ENCODE results near the gene DSCAML1.

DSCAML1 gene

GRCh38 chr11:117585631-117586030 is 211.4 kb downstream of the DSCAML1 start:
- no peak for DNase-seq (ENCODE audit: low read depth in 3 of 3)

GRCh38 chr11:117584056-117584830 is 212.8 kb downstream of the DSCAML1 start:
- DNase-seq (ENCODE audit: low read depth in 3 of 3) = no peak

- DNase-seq (ENCODE audit: low read depth in 3 of 3) = no peak
These were observed 213.8 kb downstream of the DSCAML1 start for GRCh38 chr11:117583063-117583801.

GRCh38 chr11:117582433-117582832 is 214.6 kb downstream of the DSCAML1 start:
- no peak for DNase-seq (ENCODE audit: low read depth in 3 of 3)

GRCh38 chr11:117580866-117581265 is 216.2 kb downstream of the DSCAML1 start:
- DNase-seq (ENCODE audit: low read depth in 3 of 3) = no peak

- no peak for DNase-seq (ENCODE audit: low read depth in 3 of 3)
These were observed 217.9 kb downstream of the DSCAML1 start for GRCh38 chr11:117579161-117579560.

- no peak for DNase-seq (ENCODE audit: low read depth in 3 of 3)
These were observed 221.2 kb downstream of the DSCAML1 start for GRCh38 chr11:117575856-117576255.

GRCh38 chr11:117574551-117574950 is 222.5 kb downstream of the DSCAML1 start:
- DNase-seq (ENCODE audit: low read depth in 3 of 3) = no peak

GRCh38 chr11:117573326-117573725 is 223.7 kb downstream of the DSCAML1 start:
- DNase-seq (ENCODE audit: low read depth in 3 of 3) = no peak

- DNase-seq (ENCODE audit: low read depth in 3 of 3) = no peak
These were observed 224.3 kb downstream of the DSCAML1 start for GRCh38 chr11:117572671-117573070.

- DNase-seq (ENCODE audit: low read depth in 3 of 3) = no peak
These were observed 224.9 kb downstream of the DSCAML1 start for GRCh38 chr11:117572129-117572528.

- no peak for DNase-seq (ENCODE audit: low read depth in 3 of 3)
These were observed 226.3 kb downstream of the DSCAML1 start for GRCh38 chr11:117570701-117571100.

GRCh38 chr11:117569911-117570310 is 227.1 kb downstream of the DSCAML1 start:
- DNase-seq (ENCODE audit: low read depth in 3 of 3) = no peak

- DNase-seq (ENCODE audit: low read depth in 3 of 3) = no peak
These were observed 231.3 kb downstream of the DSCAML1 start for GRCh38 chr11:117565709-117566108.

- DNase-seq (ENCODE audit: low read depth in 3 of 3) = no peak
These were observed 232.7 kb downstream of the DSCAML1 start for GRCh38 chr11:117564321-117564720.

GRCh38 chr11:117563556-117563955 is 233.5 kb downstream of the DSCAML1 start:
- DNase-seq (ENCODE audit: low read depth in 3 of 3) = no peak

- DNase-seq (ENCODE audit: low read depth in 3 of 3) = no peak
These were observed 234.9 kb downstream of the DSCAML1 start for GRCh38 chr11:117562136-117562535.

GRCh38 chr11:117560780-117561530 is 236.1 kb downstream of the DSCAML1 start:
- DNase-seq (ENCODE audit: low read depth in 3 of 3) = no peak

- no peak for DNase-seq (ENCODE audit: low read depth in 3 of 3)
These were observed 237.3 kb downstream of the DSCAML1 start for GRCh38 chr11:117559698-117560097.

GRCh38 chr11:117557361-117557760 is 239.7 kb downstream of the DSCAML1 start:
- DNase-seq (ENCODE audit: low read depth in 3 of 3) = no peak

GRCh38 chr11:117554601-117555333 is 242.2 kb downstream of the DSCAML1 start:
- DNase-seq (ENCODE audit: low read depth in 3 of 3) = no peak

GRCh38 chr11:117552626-117553025 is 244.4 kb downstream of the DSCAML1 start:
- DNase-seq (ENCODE audit: low read depth in 3 of 3) = no peak
